HepG2 (cell line): ENCODE results near the gene PGM5. TPM values are rescaled to one million over a fixed set of nuclear protein-coding genes. Genes with fewer than 3 reads are reported as not detected.

Experiments used
- EHMT2 ChIP-seq: fragments of 200-600 bp; sonication (generic); IDR thresholded peaks from 2 replicates; pipeline ENCODE4 v1.7.0; 2017; ENCODE audit warnings: antibody characterized with exemption, low read depth, low read length, borderline replicate concordance
- ELF1 ChIP-seq: sonication (generic); formaldehyde crosslinking; IDR thresholded peaks from 2 replicates; pipeline ENCODE4 v1.4.0; 2020; ENCODE audit warnings: missing genetic modification reagents
- FOXA3 ChIP-seq: IDR thresholded peaks from 2 replicates; pipeline ENCODE4 v1.6.1; 2016; ENCODE audit warnings: missing genetic modification reagents, missing compliant biosample characterization
- GATAD2A ChIP-seq: IDR thresholded peaks from 2 replicates; pipeline ENCODE4 v1.6.1; 2016
- IRF2 ChIP-seq: IDR thresholded peaks from 2 replicates; pipeline ENCODE4 v1.6.1; 2018; ENCODE audit warnings: missing genetic modification reagents, missing compliant biosample characterization
- MZF1 ChIP-seq: sonication (generic); formaldehyde crosslinking; IDR thresholded peaks from 2 replicates; pipeline ENCODE4 v1.8.1; 2023; ENCODE audit warnings: mild to moderate bottlenecking, missing genetic modification reagents, borderline replicate concordance
- NCOR1 ChIP-seq: fragments of 200-600 bp; sonication (generic); IDR thresholded peaks from 2 replicates; pipeline ENCODE4 v1.7.0; 2017; ENCODE audit warnings: antibody characterized with exemption, low read length, borderline replicate concordance
- NR2C2 ChIP-seq: sonication (generic); formaldehyde crosslinking; IDR thresholded peaks from 2 replicates; pipeline ENCODE4 v1.4.0; 2020; ENCODE audit warnings: missing genetic modification reagents, mild to moderate bottlenecking, moderate library complexity, borderline replicate concordance
- NR2F1 ChIP-seq, 2 experiments: fragments of 450-650 bp in 1 of 2; formaldehyde crosslinking in 1 of 2; IDR thresholded peaks; 2 replicates each; pipeline versions ENCODE4 v1.5.0 to v1.6.1; 2016 to 2020; ENCODE audit warnings: mild to moderate bottlenecking in 1 of 2, missing compliant biosample characterization in 1 of 2, missing genetic modification reagents in 1 of 2, moderate library complexity in 1 of 2
- POLR2G ChIP-seq: fragments of 200-400 bp; formaldehyde crosslinking; IDR thresholded peaks from 2 replicates; pipeline ENCODE4 v1.6.1; 2018; ENCODE audit warnings: mild to moderate bottlenecking, low read depth, low read length, moderate library complexity
- SAP130 ChIP-seq: IDR thresholded peaks from 2 replicates; pipeline ENCODE4 v1.6.1; 2016; ENCODE audit warnings: low read depth
- SMC3 ChIP-seq: IDR thresholded peaks from 2 replicates; pipeline ENCODE4 v1.6.1; 2011; ENCODE audit warnings: low read length, improper control_type of control experiment
- THYN1 ChIP-seq: sonication (generic); formaldehyde crosslinking; IDR thresholded peaks from 2 replicates; pipeline ENCODE4 v1.8.1; 2023; ENCODE audit warnings: low read depth, mild to moderate bottlenecking, moderate library complexity, missing genetic modification reagents, borderline replicate concordance
- ZMYM4 ChIP-seq: sonication (generic); formaldehyde crosslinking; IDR thresholded peaks from 2 replicates; pipeline ENCODE4 v1.8.1; 2023; ENCODE audit warnings: mild to moderate bottlenecking, missing genetic modification reagents
- ZNF326 ChIP-seq: sonication (generic); formaldehyde crosslinking; IDR thresholded peaks from 2 replicates; pipeline ENCODE4 v1.4.0; 2020; ENCODE audit warnings: missing genetic modification reagents, borderline replicate concordance
- ZNF337 ChIP-seq: sonication (generic); formaldehyde crosslinking; IDR thresholded peaks from 2 replicates; pipeline ENCODE4 v1.5.1; 2020; ENCODE audit warnings: missing genetic modification reagents, low read depth, mild to moderate bottlenecking, borderline replicate concordance
- ZSCAN21 ChIP-seq: sonication (generic); formaldehyde crosslinking; IDR thresholded peaks from 2 replicates; pipeline ENCODE4 v1.8.0; 2022; ENCODE audit warnings: mild to moderate bottlenecking, missing genetic modification reagents, moderate library complexity, borderline replicate concordance
- ZSCAN31 ChIP-seq: sonication (generic); formaldehyde crosslinking; IDR thresholded peaks from 2 replicates; pipeline ENCODE4 v1.5.0; 2020; ENCODE audit warnings: low read depth, mild to moderate bottlenecking, missing genetic modification reagents
- polyA plus RNA-seq, 8 experiments: library from polyadenylated mRNA; depleted of rRNA in 3 of 8; stranded (reverse) in 7 of 8; unstranded in 1 of 8; fragments of >200 nt; fragmentation: Illumina TruSeq in 4 of 8; extraction: Trizol in 4 of 8; gene quantifications; 2 replicates each; pipeline versions ENCODE4 v1.2.1 to v1.2.3, GENCODE V29; 2011 to 2016; ENCODE audit warnings: low read depth in 4 of 8, missing spikeins in 1 of 8, mixed read lengths in 1 of 8; ENCODE audit not compliant: insufficient read depth in 1 of 8
- total RNA-seq, 5 experiments: library from RNA; depleted of rRNA; stranded (reverse); fragments of >200 nt; fragmentation: Illumina TruSeq; extraction: Trizol; gene quantifications; 2 replicates each; pipeline ENCODE4 v1.2.3, GENCODE V29; 2016; ENCODE audit warnings: low read depth in 1 of 5
- TF ChIP-seq, protein P1 (sequence below): IDR thresholded peaks from 2 replicates; pipeline ENCODE4 v1.6.1; 2018; ENCODE audit warnings: missing genetic modification reagents, mild to moderate bottlenecking, missing compliant biosample characterization
- TF ChIP-seq, protein P2 (sequence below): IDR thresholded peaks from 2 replicates; pipeline ENCODE4 v1.6.1; 2016
- TF ChIP-seq, protein P3 (sequence below): IDR thresholded peaks from 2 replicates; pipeline ENCODE4 v1.6.1; 2012; ENCODE audit warnings: low read depth, low read length, improper control_type of control experiment
- TF ChIP-seq, protein P4 (sequence below): sonication (generic); formaldehyde crosslinking; IDR thresholded peaks from 2 replicates; pipeline ENCODE4 v1.5.0; 2020; ENCODE audit warnings: missing genetic modification reagents
- TF ChIP-seq, protein P5 (sequence below): IDR thresholded peaks from 2 replicates; pipeline ENCODE4 v1.6.1; 2012; ENCODE audit warnings: inconsistent platforms
- TF ChIP-seq, protein P6 (sequence below): IDR thresholded peaks from 2 replicates; pipeline ENCODE4 v1.6.1; 2016; ENCODE audit warnings: mild to moderate bottlenecking

Gene PGM5
- total and polyA plus RNA-seq, 2 of the 13 experiments (the other 11 are each of a cell fraction or from before 2014, with no cell fraction given) = not detected

DNA sequence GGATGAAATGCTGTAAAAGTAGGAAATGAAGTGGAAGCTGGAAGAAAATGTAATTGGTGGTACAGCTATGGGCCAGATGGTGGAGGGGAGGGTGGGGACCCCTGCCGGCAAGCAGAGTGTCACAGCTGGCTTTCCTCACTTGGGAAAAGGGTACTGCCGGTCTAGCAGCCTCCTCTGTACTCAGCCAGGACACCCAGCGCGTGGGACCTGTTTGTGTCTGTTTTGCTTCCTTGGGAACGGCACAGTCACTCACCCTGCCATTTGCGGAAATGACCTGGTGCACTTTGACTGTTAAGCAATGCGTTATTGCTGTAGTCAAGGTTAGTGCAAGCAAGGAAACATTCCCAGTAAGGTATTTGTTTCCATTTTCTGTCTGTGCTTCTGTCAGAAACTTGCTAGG is 174.2 kb downstream of the PGM5 start (continued):
- TF ChIP-seq, protein P1, sequence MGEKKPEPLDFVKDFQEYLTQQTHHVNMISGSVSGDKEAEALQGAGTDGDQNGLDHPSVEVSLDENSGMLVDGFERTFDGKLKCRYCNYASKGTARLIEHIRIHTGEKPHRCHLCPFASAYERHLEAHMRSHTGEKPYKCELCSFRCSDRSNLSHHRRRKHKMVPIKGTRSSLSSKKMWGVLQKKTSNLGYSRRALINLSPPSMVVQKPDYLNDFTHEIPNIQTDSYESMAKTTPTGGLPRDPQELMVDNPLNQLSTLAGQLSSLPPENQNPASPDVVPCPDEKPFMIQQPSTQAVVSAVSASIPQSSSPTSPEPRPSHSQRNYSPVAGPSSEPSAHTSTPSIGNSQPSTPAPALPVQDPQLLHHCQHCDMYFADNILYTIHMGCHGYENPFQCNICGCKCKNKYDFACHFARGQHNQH (CRISPR knock-in tag) = peak; percentile 62; the same call in 1 of the 2 replicates
- TF ChIP-seq, protein P2, sequence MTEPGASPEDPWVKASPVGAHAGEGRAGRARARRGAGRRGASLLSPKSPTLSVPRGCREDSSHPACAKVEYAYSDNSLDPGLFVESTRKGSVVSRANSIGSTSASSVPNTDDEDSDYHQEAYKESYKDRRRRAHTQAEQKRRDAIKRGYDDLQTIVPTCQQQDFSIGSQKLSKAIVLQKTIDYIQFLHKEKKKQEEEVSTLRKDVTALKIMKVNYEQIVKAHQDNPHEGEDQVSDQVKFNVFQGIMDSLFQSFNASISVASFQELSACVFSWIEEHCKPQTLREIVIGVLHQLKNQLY = peak; percentile 25; the same call in 1 of the 2 replicates
- no peak for TF ChIP-seq ZNF326
- peak; percentile 68 for TF ChIP-seq ELF1 (CRISPR knock-in tag)
- 0 out of 2 replicates have a peak, but pooled peaks have one; percentile 31 for TF ChIP-seq ZMYM4 (CRISPR knock-in tag)
- TF ChIP-seq NCOR1 = peak; percentile 51; the same call in 1 of the 2 replicates
- TF ChIP-seq, protein P3, sequence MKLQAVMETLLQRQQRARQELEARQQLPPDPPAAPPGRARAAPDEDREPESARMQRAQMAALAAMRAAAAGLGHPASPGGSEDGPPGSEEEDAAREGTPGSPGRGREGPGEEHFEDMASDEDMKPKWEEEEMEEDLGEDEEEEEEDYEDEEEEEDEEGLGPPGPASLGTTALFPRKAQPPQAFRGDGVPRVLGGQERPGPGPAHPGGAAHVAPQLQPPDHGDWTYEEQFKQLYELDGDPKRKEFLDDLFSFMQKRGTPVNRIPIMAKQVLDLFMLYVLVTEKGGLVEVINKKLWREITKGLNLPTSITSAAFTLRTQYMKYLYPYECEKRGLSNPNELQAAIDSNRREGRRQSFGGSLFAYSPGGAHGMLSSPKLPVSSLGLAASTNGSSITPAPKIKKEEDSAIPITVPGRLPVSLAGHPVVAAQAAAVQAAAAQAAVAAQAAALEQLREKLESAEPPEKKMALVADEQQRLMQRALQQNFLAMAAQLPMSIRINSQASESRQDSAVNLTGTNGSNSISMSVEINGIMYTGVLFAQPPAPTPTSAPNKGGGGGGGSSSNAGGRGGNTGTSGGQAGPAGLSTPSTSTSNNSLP = peak; percentile 40; the same call in 1 of the 2 replicates
- TF ChIP-seq, protein P4, sequence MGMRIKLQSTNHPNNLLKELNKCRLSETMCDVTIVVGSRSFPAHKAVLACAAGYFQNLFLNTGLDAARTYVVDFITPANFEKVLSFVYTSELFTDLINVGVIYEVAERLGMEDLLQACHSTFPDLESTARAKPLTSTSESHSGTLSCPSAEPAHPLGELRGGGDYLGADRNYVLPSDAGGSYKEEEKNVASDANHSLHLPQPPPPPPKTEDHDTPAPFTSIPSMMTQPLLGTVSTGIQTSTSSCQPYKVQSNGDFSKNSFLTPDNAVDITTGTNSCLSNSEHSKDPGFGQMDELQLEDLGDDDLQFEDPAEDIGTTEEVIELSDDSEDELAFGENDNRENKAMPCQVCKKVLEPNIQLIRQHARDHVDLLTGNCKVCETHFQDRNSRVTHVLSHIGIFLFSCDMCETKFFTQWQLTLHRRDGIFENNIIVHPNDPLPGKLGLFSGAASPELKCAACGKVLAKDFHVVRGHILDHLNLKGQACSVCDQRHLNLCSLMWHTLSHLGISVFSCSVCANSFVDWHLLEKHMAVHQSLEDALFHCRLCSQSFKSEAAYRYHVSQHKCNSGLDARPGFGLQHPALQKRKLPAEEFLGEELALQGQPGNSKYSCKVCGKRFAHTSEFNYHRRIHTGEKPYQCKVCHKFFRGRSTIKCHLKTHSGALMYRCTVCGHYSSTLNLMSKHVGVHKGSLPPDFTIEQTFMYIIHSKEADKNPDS (CRISPR knock-in tag) = no peak
- peak; percentile 60; the same call in 1 of the 2 replicates for TF ChIP-seq SAP130 (CRISPR knock-in tag)
- TF ChIP-seq NR2F1 (CRISPR knock-in tag; IDR thresholded peaks at IDR 0.05) = peak; percentile 32 to 66; a peak in 3 of 4 replicates
- TF ChIP-seq ZNF337 = no peak
- TF ChIP-seq ZSCAN31 (CRISPR knock-in tag) = no peak
- TF ChIP-seq, protein P5, sequence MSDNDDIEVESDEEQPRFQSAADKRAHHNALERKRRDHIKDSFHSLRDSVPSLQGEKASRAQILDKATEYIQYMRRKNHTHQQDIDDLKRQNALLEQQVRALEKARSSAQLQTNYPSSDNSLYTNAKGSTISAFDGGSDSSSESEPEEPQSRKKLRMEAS = peak; percentile 37; the same call in 1 of the 2 replicates
- TF ChIP-seq THYN1 (CRISPR knock-in tag) = no peak
- TF ChIP-seq FOXA3 (CRISPR knock-in tag) = peak; percentile 24; the same call in 1 of the 2 replicates
- TF ChIP-seq, protein P6, sequence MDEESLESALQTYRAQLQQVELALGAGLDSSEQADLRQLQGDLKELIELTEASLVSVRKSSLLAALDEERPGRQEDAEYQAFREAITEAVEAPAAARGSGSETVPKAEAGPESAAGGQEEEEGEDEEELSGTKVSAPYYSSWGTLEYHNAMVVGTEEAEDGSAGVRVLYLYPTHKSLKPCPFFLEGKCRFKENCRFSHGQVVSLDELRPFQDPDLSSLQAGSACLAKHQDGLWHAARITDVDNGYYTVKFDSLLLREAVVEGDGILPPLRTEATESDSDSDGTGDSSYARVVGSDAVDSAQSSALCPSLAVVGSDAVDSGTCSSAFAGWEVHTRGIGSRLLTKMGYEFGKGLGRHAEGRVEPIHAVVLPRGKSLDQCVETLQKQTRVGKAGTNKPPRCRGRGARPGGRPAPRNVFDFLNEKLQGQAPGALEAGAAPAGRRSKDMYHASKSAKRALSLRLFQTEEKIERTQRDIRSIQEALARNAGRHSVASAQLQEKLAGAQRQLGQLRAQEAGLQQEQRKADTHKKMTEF (CRISPR knock-in tag) = peak; percentile 48; the same call in 1 of the 2 replicates
- 0 out of 2 replicates have a peak, but pooled peaks have one; percentile 23 for TF ChIP-seq GATAD2A (CRISPR knock-in tag)
- peak; percentile 29 for TF ChIP-seq SMC3
- no peak for TF ChIP-seq POLR2G
- no peak for TF ChIP-seq MZF1 (CRISPR knock-in tag)
- TF ChIP-seq EHMT2 = peak; percentile 66; the same call in 1 of the 2 replicates
- 0 out of 2 replicates have a peak, but pooled peaks have one; percentile 37 for TF ChIP-seq IRF2 (CRISPR knock-in tag)
- peak; percentile 64 for TF ChIP-seq NR2C2 (CRISPR knock-in tag)
- no peak for TF ChIP-seq ZSCAN21
